H9 (cell line): Measurements from ENCODE around the gene CCL27. TPM values are rescaled to one million over a fixed set of nuclear protein-coding genes. Genes with fewer than 3 reads are reported as not detected.

Experiments used
- DNase-seq: peaks from one replicate; pipeline ENCODE4 v3.0.0-alpha.2; 2017
- H2AFZ ChIP-seq: one replicate; pipeline ENCODE4 v1.6.1; 2013; ENCODE audit warnings: mild to moderate bottlenecking, low read length, control low read depth, moderate library complexity
- H2AK5ac ChIP-seq: 2 replicates; pipeline ENCODE4 v1.6.1; 2013; ENCODE audit warnings: low read length, control low read depth, mixed read lengths; ENCODE audit not compliant: insufficient read length
- H2BK120ac ChIP-seq: one replicate; pipeline ENCODE4 v1.6.1; 2013; ENCODE audit warnings: low read depth, mild to moderate bottlenecking, low read length, control low read depth, inconsistent platforms; ENCODE audit not compliant: poor library complexity, severe bottlenecking
- H2BK12ac ChIP-seq: 2 replicates; pipeline ENCODE4 v1.6.1; 2013; ENCODE audit warnings: low read length, control low read depth, mixed read lengths, low read depth; ENCODE audit not compliant: insufficient read length
- H2BK15ac ChIP-seq: 2 replicates; pipeline ENCODE4 v1.6.1; 2013; ENCODE audit warnings: low read depth, low read length, control low read depth
- H2BK20ac ChIP-seq: one replicate; pipeline ENCODE4 v1.6.1; 2013; ENCODE audit warnings: low read depth, mild to moderate bottlenecking, low read length, control low read depth, inconsistent platforms; ENCODE audit not compliant: poor library complexity, severe bottlenecking
- H2BK5ac ChIP-seq: 2 replicates; pipeline ENCODE4 v1.6.1; 2013; ENCODE audit warnings: low read length, control low read depth, mixed read lengths; ENCODE audit not compliant: insufficient read length
- H3K14ac ChIP-seq: 2 replicates; pipeline ENCODE4 v1.6.1; 2013; ENCODE audit warnings: low read length, control low read depth; ENCODE audit not compliant: insufficient read depth
- H3K18ac ChIP-seq: 2 replicates; pipeline ENCODE4 v1.6.1; 2013; ENCODE audit warnings: low read depth, mild to moderate bottlenecking, mixed read lengths, low read length, control low read depth; ENCODE audit not compliant: insufficient read length
- H3K23ac ChIP-seq: 2 replicates; pipeline ENCODE4 v1.6.1; 2013; ENCODE audit warnings: low read length, control low read depth, mixed read lengths, low read depth; ENCODE audit not compliant: insufficient read length
- H3K23me2 ChIP-seq: 2 replicates; pipeline ENCODE4 v1.6.1; 2013; ENCODE audit warnings: low read depth, mild to moderate bottlenecking, mixed read lengths, low read length, control low read depth; ENCODE audit not compliant: insufficient read length, poor library complexity, severe bottlenecking
- H3K27ac ChIP-seq: 2 replicates; pipeline ENCODE4 v1.5.1; 2013; ENCODE audit warnings: low read length, control low read depth, mixed read lengths, low read depth; ENCODE audit not compliant: insufficient read length
- H3K27me3 ChIP-seq: 2 replicates; pipeline ENCODE4 v1.6.1; 2013; ENCODE audit warnings: low read length, control low read depth, inconsistent platforms; ENCODE audit not compliant: insufficient read depth
- H3K4ac ChIP-seq: 2 replicates; pipeline ENCODE4 v1.6.1; 2013; ENCODE audit warnings: low read depth, mild to moderate bottlenecking, control low read depth, inconsistent platforms, low read length, moderate library complexity
- H3K4me1 ChIP-seq: 2 replicates; pipeline ENCODE4 v1.6.1; 2013; ENCODE audit warnings: low read length, control low read depth, inconsistent platforms; ENCODE audit not compliant: insufficient read depth
- H3K4me2 ChIP-seq: 2 replicates; pipeline ENCODE4 v1.6.1; 2013; ENCODE audit warnings: low read length, control low read depth, mixed read lengths; ENCODE audit not compliant: insufficient read length, insufficient read depth
- H3K56ac ChIP-seq: 2 replicates; pipeline ENCODE4 v1.6.1; 2013; ENCODE audit warnings: low read depth, mild to moderate bottlenecking, mixed read lengths, low read length, control low read depth; ENCODE audit not compliant: insufficient read length
- H3K79me1 ChIP-seq: 2 replicates; pipeline ENCODE4 v1.6.1; 2013; ENCODE audit warnings: low read depth, mild to moderate bottlenecking, moderate library complexity, low read length, control low read depth, inconsistent platforms; ENCODE audit not compliant: insufficient read depth, poor library complexity, severe bottlenecking
- H3K79me2 ChIP-seq: 2 replicates; pipeline ENCODE4 v1.6.1; 2013; ENCODE audit warnings: low read length, control low read depth, inconsistent platforms; ENCODE audit not compliant: insufficient read depth
- H3K9ac ChIP-seq: 2 replicates; pipeline ENCODE4 v1.6.1; 2013; ENCODE audit warnings: low read length, control low read depth, mixed read lengths; ENCODE audit not compliant: insufficient read length; ENCODE audit errors: extremely low read depth
- H3K9me3 ChIP-seq: one replicate; pipeline ENCODE4 v1.6.1; 2013; ENCODE audit warnings: low read depth, low read length, inconsistent platforms; ENCODE audit not compliant: control insufficient read depth
- H3T11ph ChIP-seq: one replicate; pipeline ENCODE4 v1.6.1; 2013; ENCODE audit warnings: mild to moderate bottlenecking, low read length, control low read depth, inconsistent platforms
- H4K20me1 ChIP-seq: one replicate; pipeline ENCODE4 v1.6.1; 2013; ENCODE audit not compliant: control insufficient read depth, insufficient read length, insufficient read depth
- H4K5ac ChIP-seq: 2 replicates; pipeline ENCODE4 v1.6.1; 2013; ENCODE audit warnings: low read depth, mild to moderate bottlenecking, mixed read lengths, low read length, control low read depth; ENCODE audit not compliant: insufficient read length
- H4K8ac ChIP-seq: replicated peaks from 2 replicates; pipeline ENCODE4 v1.6.1; 2013; ENCODE audit warnings: low read length, control low read depth, mixed read lengths, low read depth; ENCODE audit not compliant: insufficient read length
- H4K91ac ChIP-seq: 2 replicates; pipeline ENCODE4 v1.6.1; 2013; ENCODE audit warnings: low read depth, mild to moderate bottlenecking, moderate library complexity, mixed read lengths, low read length, control low read depth; ENCODE audit not compliant: insufficient read length
- H3K27ac Mint-ChIP-seq, 3 experiments: 2 replicates in 2 of 3; 3 replicates in 1 of 3; pipeline ENCODE4 v1.8.0; 2020 to 2021; ENCODE audit warnings: mixed read lengths in 3 of 3, mild to moderate bottlenecking in 1 of 3, moderate library complexity in 1 of 3
- H3K27me3 Mint-ChIP-seq: 2 replicates; pipeline ENCODE4 v1.8.0; 2021; ENCODE audit warnings: low read depth, mild to moderate bottlenecking, moderate library complexity, mixed read lengths
- H3K36me3 Mint-ChIP-seq, 3 experiments: 2 replicates in 2 of 3; 3 replicates in 1 of 3; pipeline ENCODE4 v1.8.0; 2020 to 2021; ENCODE audit warnings: low read depth in 3 of 3, mixed read lengths in 3 of 3; ENCODE audit not compliant: insufficient read depth in 1 of 3
- H3K4me1 Mint-ChIP-seq, 2 experiments: 2 replicates each; pipeline ENCODE4 v1.8.0; 2020; ENCODE audit warnings: mixed read lengths in 2 of 2
- H3K4me3 Mint-ChIP-seq, 2 experiments: 2 replicates in 1 of 2; 3 replicates in 1 of 2; pipeline ENCODE4 v1.8.0; 2020 to 2021; ENCODE audit warnings: mild to moderate bottlenecking in 2 of 2, mixed read lengths in 2 of 2, moderate library complexity in 1 of 2
- H3K9me3 Mint-ChIP-seq, 2 experiments: 2 replicates in 1 of 2; 3 replicates in 1 of 2; pipeline ENCODE4 v1.8.0; 2020; ENCODE audit warnings: mild to moderate bottlenecking in 2 of 2, mixed read lengths in 2 of 2, moderate library complexity in 1 of 2
- WGBS: extraction: QIAGEN DNeasy Blood & Tissue Kit; methylation state at CpG from one replicate; pipeline ENCODE4 v1.1.7; 2013; ENCODE audit warnings: missing lambda C conversion rate, low lambda C conversion rate, mixed read lengths; ENCODE audit not compliant: insufficient read length; ENCODE audit errors: extremely low coverage; 5-methylcytosine and 5-hydroxymethylcytosine counted together
- total RNA-seq: library from RNA; stranded (reverse); gene quantifications from 2 replicates; pipeline ENCODE4 v1.2.1, GENCODE V29; 2021
- TF ChIP-seq, protein P1 (sequence below): fragments of 200-600 bp; sonication (generic); conservative IDR thresholded peaks from 3 replicates; pipeline ENCODE4 v1.8.0; 2021; ENCODE audit warnings: antibody characterized with exemption, mild to moderate bottlenecking

CCL27 gene
- total RNA-seq, 1 experiment from 2014 or later = 0.28 TPM

DNA sequence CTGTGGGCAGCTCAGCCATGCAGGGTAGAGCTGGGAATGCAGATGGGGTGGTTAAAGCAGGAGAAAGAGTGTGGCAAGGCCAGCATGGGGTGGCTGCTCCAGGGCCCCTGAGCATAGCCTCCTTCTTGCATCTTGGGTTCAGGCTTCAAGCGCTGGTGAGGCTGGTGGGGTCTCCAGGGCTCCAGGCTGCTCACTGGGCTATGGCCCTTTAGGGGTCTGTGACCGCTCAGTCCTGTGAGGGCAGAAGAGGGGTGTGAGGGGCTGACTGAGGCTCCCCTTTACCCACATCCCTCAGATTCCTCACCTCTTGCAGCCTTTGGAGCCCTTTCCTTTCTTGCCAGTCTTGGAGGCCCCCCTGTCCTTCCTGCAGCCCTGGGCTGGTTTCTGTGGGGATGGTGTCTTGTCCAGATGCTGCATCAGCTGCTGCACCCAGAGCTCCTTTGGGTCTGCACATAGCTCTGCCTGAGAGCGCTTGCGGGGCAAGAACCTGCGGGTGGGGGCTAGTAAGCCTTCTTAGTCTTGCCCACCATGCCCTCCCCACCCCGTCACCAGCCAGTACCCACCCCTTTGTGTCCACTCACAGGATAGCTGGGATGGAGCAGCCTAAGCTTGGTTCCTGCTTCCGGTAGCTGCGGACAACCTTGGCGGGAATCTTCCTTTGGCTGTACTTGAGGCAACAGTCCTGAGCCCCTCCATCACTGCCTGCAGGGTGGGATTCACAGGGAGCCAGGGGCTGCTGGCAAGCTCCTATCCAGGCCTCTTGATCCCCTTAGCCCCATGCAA, 46.9 kb upstream of the CCL27 start:
- Histone ChIP-seq H2BK120ac (no peak overlapping the region), H2BK5ac (no peak overlapping the region), H3K27me3 (no peaks in the 10 kb centered on the region), H3K4me2 (no peak overlapping the region), H3K14ac (0 out of 2 replicates have a peak overlapping the region, but pooled peaks have one; percentile 36), H4K91ac (no peak overlapping the region), H3K79me2 (no peaks in the 10 kb centered on the region), H2AK5ac (no peak overlapping the region), H3K9ac (no peak overlapping the region), H2BK20ac (no peak overlapping the region), H3K23ac (no peak overlapping the region), H2AFZ (no peak overlapping the region), H4K8ac (no peak overlapping the region), H2BK12ac (no peak overlapping the region), H3K27ac (no peak overlapping the region), H3K23me2 (no peaks in the 10 kb centered on the region), H3K18ac (no peak overlapping the region), H3K79me1 (no peaks in the 10 kb centered on the region), H4K5ac (no peak overlapping the region), H3T11ph (no peak overlapping the region), H2BK15ac (no peak overlapping the region), H4K20me1 (no peaks in the 10 kb centered on the region), H3K56ac (no peak overlapping the region), H3K9me3 (no peaks in the 10 kb centered on the region), H3K4me1 (no peaks in the 10 kb centered on the region), H3K4ac (no peak overlapping the region)
- no peak for DNase-seq
- WGBS = no CpG with 5 or more reads among the region's 9 CpGs
- H3K27me3 Mint-ChIP-seq = peaks cover 12% of the 10 kb centered on the region
- no peak overlapping the region for H3K4me3 Mint-ChIP-seq
- no peaks in the 10 kb centered on the region; a peak in 1 of 7 replicates for H3K36me3 Mint-ChIP-seq
- H3K9me3 Mint-ChIP-seq = no peaks in the 10 kb centered on the region
- no peaks in the 10 kb centered on the region for H3K4me1 Mint-ChIP-seq
- TF ChIP-seq, protein P1, sequence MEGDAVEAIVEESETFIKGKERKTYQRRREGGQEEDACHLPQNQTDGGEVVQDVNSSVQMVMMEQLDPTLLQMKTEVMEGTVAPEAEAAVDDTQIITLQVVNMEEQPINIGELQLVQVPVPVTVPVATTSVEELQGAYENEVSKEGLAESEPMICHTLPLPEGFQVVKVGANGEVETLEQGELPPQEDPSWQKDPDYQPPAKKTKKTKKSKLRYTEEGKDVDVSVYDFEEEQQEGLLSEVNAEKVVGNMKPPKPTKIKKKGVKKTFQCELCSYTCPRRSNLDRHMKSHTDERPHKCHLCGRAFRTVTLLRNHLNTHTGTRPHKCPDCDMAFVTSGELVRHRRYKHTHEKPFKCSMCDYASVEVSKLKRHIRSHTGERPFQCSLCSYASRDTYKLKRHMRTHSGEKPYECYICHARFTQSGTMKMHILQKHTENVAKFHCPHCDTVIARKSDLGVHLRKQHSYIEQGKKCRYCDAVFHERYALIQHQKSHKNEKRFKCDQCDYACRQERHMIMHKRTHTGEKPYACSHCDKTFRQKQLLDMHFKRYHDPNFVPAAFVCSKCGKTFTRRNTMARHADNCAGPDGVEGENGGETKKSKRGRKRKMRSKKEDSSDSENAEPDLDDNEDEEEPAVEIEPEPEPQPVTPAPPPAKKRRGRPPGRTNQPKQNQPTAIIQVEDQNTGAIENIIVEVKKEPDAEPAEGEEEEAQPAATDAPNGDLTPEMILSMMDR = no peak
- no peak overlapping the region for H3K27ac Mint-ChIP-seq
